H1 (cell line): Measurements from ENCODE around the gene LTB4R. TPM values are rescaled to one million over a fixed set of nuclear protein-coding genes. Genes with fewer than 3 reads are reported as not detected.

ENCODE experiments used
- CTCF ChIA-PET: fragments of 300-600 bp; sonication (Branson Sonifier 250); formaldehyde crosslinking; loops from one replicate; lab custom pipeline; 2021; ENCODE audit not compliant: partially characterized antibody; lab: Charles Lee
- POLR2A ChIA-PET: fragments of 300-600 bp; sonication (Branson Sonifier 250); formaldehyde crosslinking; loops from one replicate; lab custom pipeline; 2021; ENCODE audit warnings: inconsistent platforms; ENCODE audit not compliant: partially characterized antibody; lab: Charles Lee
- DNase-seq, 2 experiments: peaks; one replicate each; pipeline versions ENCODE4 v3.0.0 to v3.0.0-alpha.2; 2010 to 2022; ENCODE audit warnings: low spot score in 2 of 2, low read depth in 1 of 2, mixed read lengths in 1 of 2
- FAIRE-seq: peaks from 2 replicates; lab custom pipeline; 2011; peaks lifted over from hg19 to GRCh38; lab: Jason Lieb, UNC
- H2AFZ ChIP-seq: 2 replicates; pipeline ENCODE4 v1.8.1; 2012; ENCODE audit warnings: low read length, inconsistent platforms
- H2AK5ac ChIP-seq: 2 replicates; pipeline ENCODE4 v1.6.1; 2013; ENCODE audit warnings: low read depth, low read length
- H2BK120ac ChIP-seq: replicated peaks from 2 replicates; pipeline ENCODE3; 2013; ENCODE audit warnings: low read depth, low read length, inconsistent platforms
- H2BK12ac ChIP-seq: 2 replicates; pipeline ENCODE4 v1.6.1; 2013; ENCODE audit warnings: low read depth, low read length
- H2BK15ac ChIP-seq: 2 replicates; pipeline ENCODE4 v1.6.1; 2013; ENCODE audit warnings: low read length
- H2BK20ac ChIP-seq: 2 replicates; pipeline ENCODE4 v1.6.1; 2013; ENCODE audit warnings: low read length
- H2BK5ac ChIP-seq: 2 replicates; pipeline ENCODE4 v1.6.1; 2013; ENCODE audit warnings: low read depth, low read length
- H3K14ac ChIP-seq: 2 replicates; pipeline ENCODE4 v1.6.1; 2013; ENCODE audit warnings: inconsistent platforms; ENCODE audit not compliant: insufficient read length
- H3K18ac ChIP-seq: 2 replicates; pipeline ENCODE4 v1.6.1; 2013; ENCODE audit warnings: low read length; ENCODE audit errors: extremely low read depth
- H3K23ac ChIP-seq: 2 replicates; pipeline ENCODE4 v1.6.1; 2013; ENCODE audit warnings: inconsistent platforms; ENCODE audit not compliant: insufficient read length
- H3K23me2 ChIP-seq: 2 replicates; pipeline ENCODE4 v1.6.1; 2013; ENCODE audit warnings: low read depth, low read length
- H3K27ac ChIP-seq: 2 replicates; pipeline ENCODE4 v1.6.1; 2011; ENCODE audit warnings: low read depth, low read length, inconsistent platforms
- H3K27me3 ChIP-seq, 4 experiments: replicated peaks in 1 of 4; 1 replicate in 1 of 4; 2 replicates in 3 of 4; pipeline versions ENCODE4 v1.6.1 to v1.8.1; 2011 to 2013; ENCODE audit warnings: low read length in 3 of 4, mild to moderate bottlenecking in 3 of 4, inconsistent platforms in 2 of 4, mixed read lengths in 2 of 4, moderate library complexity in 1 of 4; ENCODE audit not compliant: control insufficient read depth in 3 of 4, insufficient read depth in 3 of 4; ENCODE audit errors: extremely low read depth in 1 of 4
- H3K36me3 ChIP-seq, 4 experiments: 2 replicates each; pipeline versions ENCODE4 v1.6.1 to v1.8.1; 2011 to 2013; ENCODE audit warnings: mild to moderate bottlenecking in 4 of 4, low read length in 3 of 4, moderate library complexity in 2 of 4, control low read depth in 1 of 4, inconsistent platforms in 1 of 4; ENCODE audit not compliant: insufficient read depth in 4 of 4, control insufficient read depth in 2 of 4
- H3K4ac ChIP-seq: replicated peaks from 2 replicates; pipeline ENCODE3; 2013; ENCODE audit warnings: low read length, low read depth, mixed read lengths, inconsistent platforms; ENCODE audit not compliant: insufficient read length
- H3K4me1 ChIP-seq, 4 experiments: replicated peaks in 1 of 4; 1 replicate in 1 of 4; 2 replicates in 3 of 4; pipeline versions ENCODE4 v1.6.1 to v1.8.1; 2011 to 2013; ENCODE audit warnings: low read length in 3 of 4, inconsistent platforms in 2 of 4, mixed read lengths in 1 of 4; ENCODE audit not compliant: insufficient read depth in 4 of 4, control insufficient read depth in 3 of 4
- H3K4me2 ChIP-seq, 2 experiments: 2 replicates each; pipeline versions ENCODE4 v1.6.1 to v1.8.1; 2011 to 2013; ENCODE audit warnings: low read depth in 2 of 2, low read length in 2 of 2, control low read depth in 1 of 2, inconsistent platforms in 1 of 2, mild to moderate bottlenecking in 1 of 2; ENCODE audit not compliant: insufficient read depth in 1 of 2
- H3K4me3 ChIP-seq, 4 experiments: fragments of 200-600, 300-600 bp in 1 of 4; sonication (generic), shearing (Covaris generic), sonication (Bioruptor Twin) in 1 of 4; 2 replicates each; pipeline versions ENCODE4 v1.5.1 to v1.8.1; 2011 to 2016; ENCODE audit warnings: low read length in 4 of 4, low read depth in 3 of 4, control low read depth in 2 of 4, inconsistent platforms in 2 of 4, mild to moderate bottlenecking in 2 of 4, mixed read lengths in 1 of 4, moderate library complexity in 1 of 4; ENCODE audit not compliant: insufficient read depth in 2 of 4; ENCODE audit errors: extremely low read depth in 1 of 4
- H3K56ac ChIP-seq: replicated peaks from 2 replicates; pipeline ENCODE3; 2013; ENCODE audit warnings: low read depth, mild to moderate bottlenecking, mixed read lengths, low read length, inconsistent platforms; ENCODE audit not compliant: insufficient read length
- H3K79me1 ChIP-seq: 2 replicates; pipeline ENCODE4 v1.6.1; 2013; ENCODE audit warnings: low read depth, low read length, control low read depth
- H3K79me2 ChIP-seq, 2 experiments: 2 replicates each; pipeline versions ENCODE4 v1.6.1 to v1.8.1; 2012 to 2013; ENCODE audit warnings: low read length in 2 of 2, mild to moderate bottlenecking in 2 of 2, inconsistent platforms in 1 of 2; ENCODE audit not compliant: insufficient read depth in 2 of 2, control insufficient read depth in 1 of 2
- H3K9ac ChIP-seq, 4 experiments: replicated peaks in 1 of 4; 1 replicate in 1 of 4; 2 replicates in 3 of 4; pipeline versions ENCODE4 v1.6.1 to v1.8.1; 2011 to 2013; ENCODE audit warnings: low read depth in 3 of 4, low read length in 3 of 4, control low read depth in 2 of 4, mild to moderate bottlenecking in 2 of 4, moderate library complexity in 2 of 4, inconsistent platforms in 1 of 4; ENCODE audit errors: extremely low read depth in 1 of 4
- H3K9me3 ChIP-seq, 2 experiments: 2 replicates each; pipeline versions ENCODE4 v1.6.1 to v1.8.1; 2012 to 2013; ENCODE audit warnings: mild to moderate bottlenecking in 2 of 2, moderate library complexity in 2 of 2, control low read depth in 1 of 2, inconsistent platforms in 1 of 2, low read depth in 1 of 2, low read length in 1 of 2, mixed read lengths in 1 of 2; ENCODE audit not compliant: insufficient read depth in 2 of 2
- H4K20me1 ChIP-seq, 2 experiments: replicated peaks in 1 of 2; 2 replicates each; pipeline versions ENCODE3 to v1.8.1; 2011 to 2013; ENCODE audit warnings: inconsistent platforms in 2 of 2, low read length in 2 of 2, mild to moderate bottlenecking in 1 of 2; ENCODE audit not compliant: insufficient read depth in 2 of 2, control insufficient read depth in 1 of 2
- H4K5ac ChIP-seq: 2 replicates; pipeline ENCODE4 v1.6.1; 2013; ENCODE audit warnings: low read length, low read depth, mixed read lengths, inconsistent platforms; ENCODE audit not compliant: insufficient read length
- H4K8ac ChIP-seq: 2 replicates; pipeline ENCODE4 v1.8.0; 2013; ENCODE audit warnings: mild to moderate bottlenecking, moderate library complexity, low read length, inconsistent platforms; ENCODE audit not compliant: insufficient read depth; ENCODE audit errors: extremely low read depth
- H4K91ac ChIP-seq: replicated peaks from 2 replicates; pipeline ENCODE3; 2013; ENCODE audit warnings: low read length, mixed read lengths, inconsistent platforms; ENCODE audit not compliant: insufficient read length
- KDM5A ChIP-seq: fragments of 200-600 bp; IDR thresholded peaks from 2 replicates; pipeline ENCODE4 v1.7.1; 2012; ENCODE audit warnings: mild to moderate bottlenecking, low read length, inconsistent platforms, mixed read lengths
- RAD21 ChIP-seq, 2 experiments: IDR thresholded peaks in 1 of 2; conservative IDR thresholded peaks in 1 of 2; 2 replicates each; pipeline ENCODE4 v1.6.1; 2011; ENCODE audit warnings: low read depth in 2 of 2, low read length in 2 of 2, improper control_type of control experiment in 1 of 2, inconsistent platforms in 1 of 2, mild to moderate bottlenecking in 1 of 2, moderate library complexity in 1 of 2
- WGBS, 2 experiments: shearing (Covaris generic) in 1 of 2; methylation state at CpG; one replicate each; pipeline versions ENCODE4 v1.1.6 to v1.1.7; 2013 to 2015; ENCODE audit warnings: low lambda C conversion rate in 2 of 2, mixed read lengths in 2 of 2, inconsistent platforms in 1 of 2, low coverage in 1 of 2, missing lambda C conversion rate in 1 of 2; ENCODE audit not compliant: insufficient replicate concordance in 2 of 2, insufficient coverage in 1 of 2, insufficient read length in 1 of 2; ENCODE audit errors: extremely low coverage in 1 of 2, missing lambda C conversion rate in 1 of 2; 5-methylcytosine and 5-hydroxymethylcytosine counted together
- polyA plus RNA-seq, 7 experiments: library from polyadenylated mRNA; depleted of rRNA in 3 of 7; stranded (reverse) in 5 of 7; unstranded in 2 of 7; fragments of >200 nt in 5 of 7; fragments of 200-250 nt in 2 of 7; gene quantifications; 1 replicate in 5 of 7; 2 replicates in 1 of 7; 4 replicates in 1 of 7; pipeline versions ENCODE4 v1.2.1 to v1.2.3, GENCODE V29; 2011 to 2013; ENCODE audit warnings: missing spikeins in 2 of 7, mixed read lengths in 2 of 7
- total RNA-seq: library from RNA; stranded (reverse); fragmentation: NEBNext Ultra II Directional; extraction: Animal tissue kit (Norgen Biotek cat#: 25700); gene quantifications from 2 replicates; pipeline ENCODE4 v1.2.1, GENCODE V29; 2021
- TF ChIP-seq, protein P1 (sequence below), 3 experiments: IDR thresholded peaks; 1 replicate in 2 of 3; 2 replicates in 1 of 3; pipeline versions ENCODE4 v1.5.1 to v1.6.1; 2011; ENCODE audit warnings: low read length in 3 of 3, mild to moderate bottlenecking in 3 of 3, inconsistent platforms in 2 of 3, low read depth in 1 of 3, moderate library complexity in 1 of 3; ENCODE audit not compliant: insufficient read depth in 1 of 3; ENCODE audit errors: control extremely low read depth in 1 of 3

Gene LTB4R
- total and polyA plus RNA-seq, 2 of the 8 experiments (the other 6 are each of a cell fraction or from before 2014, with no cell fraction given) = 4.1 to 6.7 TPM

DNA sequence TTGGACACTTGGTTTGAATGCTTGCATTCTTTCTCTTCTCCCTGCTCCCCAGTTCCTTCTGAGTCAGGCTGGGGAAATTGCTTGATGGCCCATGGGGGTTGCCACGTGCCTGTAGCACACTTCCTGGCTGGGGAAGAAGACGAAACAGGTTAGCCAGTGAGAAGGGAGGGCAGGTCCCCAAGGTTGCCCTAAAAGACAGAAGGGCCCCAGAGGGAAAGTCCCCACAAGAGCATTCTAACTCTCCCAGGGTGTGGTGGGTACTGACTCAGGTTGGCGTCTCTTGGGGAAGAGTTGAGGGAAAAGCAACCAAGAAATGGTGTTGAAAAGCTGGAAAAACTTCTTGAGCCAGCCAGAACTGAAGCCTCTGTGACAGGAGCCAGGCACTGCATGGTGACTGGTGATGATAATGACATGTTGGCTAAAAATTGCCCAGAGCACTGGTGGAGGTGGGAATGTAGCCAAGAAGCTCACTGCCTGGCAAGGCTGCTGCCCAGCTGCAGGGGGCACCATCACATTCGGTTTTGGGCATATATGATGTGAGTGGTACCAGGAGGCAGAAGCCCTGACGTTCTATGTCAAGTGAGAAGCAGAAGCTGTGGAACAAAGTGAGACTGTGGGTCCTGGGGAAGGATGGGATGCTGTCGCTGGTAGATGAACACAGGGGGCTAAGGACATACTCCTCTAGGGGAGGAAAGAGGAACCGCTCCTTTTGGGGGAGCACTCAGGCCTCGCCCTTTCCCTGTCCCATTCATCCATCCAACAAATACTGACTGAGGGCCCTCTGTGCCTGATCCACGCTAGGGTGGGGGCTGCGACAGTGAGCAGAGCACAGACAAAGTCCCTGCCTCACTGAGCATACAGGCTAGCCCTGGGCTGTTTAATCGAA lies 31.8 kb upstream of the LTB4R start:
- 80% methylated on average over 11 of the region's 11 CpGs; no CpG with 5 or more reads in 1 of the 2 experiments for WGBS, 2 experiments
- H3K79me1 ChIP-seq = no peaks in the 10 kb centered on the region; the same call in 1 of the 2 replicates
- H3K23ac ChIP-seq = no peak overlapping the region
- POLR2A ChIA-PET = interaction anchor here (0.9 to 3.5 kb wide), 7 partner anchors 8 to 103 kb away, joined by 3 to 25 read pairs (median 4); partner anchors contain the start of genes CHMP4A and RABGGTA
- no peak overlapping the region for H2AK5ac ChIP-seq
- H3K27ac ChIP-seq = no peak overlapping the region
- no peaks in the 10 kb centered on the region for H3K36me3 ChIP-seq
- H4K20me1 ChIP-seq = peaks cover 0 to 3% of the 10 kb centered on the region in 2 experiments
- no peak overlapping the region for H2BK20ac ChIP-seq
- no peak overlapping the region for H2BK12ac ChIP-seq
- no peak overlapping the region for H3K4ac ChIP-seq
- no peak overlapping the region for H3K14ac ChIP-seq
- no peak overlapping the region for H3K4me2 ChIP-seq
- CTCF ChIA-PET = interaction anchor here (0.7 to 11.5 kb wide), 12 partner anchors 8 to 152 kb away, joined by 3 to 137 read pairs (median 8); partner anchors contain the start of genes CIDEB, DHRS1, LTB4R2 and NOP9
- H3K56ac ChIP-seq = no peak overlapping the region
- no peaks in the 10 kb centered on the region for H3K9me3 ChIP-seq
- no peak for FAIRE-seq
- no peak overlapping the region for H3K18ac ChIP-seq
- no peak overlapping the region for H2BK120ac ChIP-seq
- H3K79me2 ChIP-seq = no peaks in the 10 kb centered on the region
- no peak overlapping the region for H2AFZ ChIP-seq
- H4K91ac ChIP-seq = no peak overlapping the region
- no peak overlapping the region for H2BK15ac ChIP-seq
- H3K9ac ChIP-seq = no peak overlapping the region; a peak in 1 of 7 replicates
- no peaks in the 10 kb centered on the region for H3K27me3 ChIP-seq
- H3K4me3 ChIP-seq = no peak overlapping the region
- no peak for DNase-seq
- H4K8ac ChIP-seq = no peak overlapping the region
- H4K5ac ChIP-seq = no peak overlapping the region
- no peak overlapping the region for H2BK5ac ChIP-seq
- H3K23me2 ChIP-seq = no peaks in the 10 kb centered on the region
- H3K4me1 ChIP-seq = no peaks in the 10 kb centered on the region
- TF ChIP-seq RAD21 (IDR thresholded peaks at IDR 0.05 in 1 of 2, conservative IDR thresholded peaks at IDR 0.05 in 1 of 2; ENCODE audit: low read depth in 2 of 2, low read length in 2 of 2) = peak; percentile 10 to 28; a peak in 2 of 4 replicates
- TF ChIP-seq, protein P1, sequence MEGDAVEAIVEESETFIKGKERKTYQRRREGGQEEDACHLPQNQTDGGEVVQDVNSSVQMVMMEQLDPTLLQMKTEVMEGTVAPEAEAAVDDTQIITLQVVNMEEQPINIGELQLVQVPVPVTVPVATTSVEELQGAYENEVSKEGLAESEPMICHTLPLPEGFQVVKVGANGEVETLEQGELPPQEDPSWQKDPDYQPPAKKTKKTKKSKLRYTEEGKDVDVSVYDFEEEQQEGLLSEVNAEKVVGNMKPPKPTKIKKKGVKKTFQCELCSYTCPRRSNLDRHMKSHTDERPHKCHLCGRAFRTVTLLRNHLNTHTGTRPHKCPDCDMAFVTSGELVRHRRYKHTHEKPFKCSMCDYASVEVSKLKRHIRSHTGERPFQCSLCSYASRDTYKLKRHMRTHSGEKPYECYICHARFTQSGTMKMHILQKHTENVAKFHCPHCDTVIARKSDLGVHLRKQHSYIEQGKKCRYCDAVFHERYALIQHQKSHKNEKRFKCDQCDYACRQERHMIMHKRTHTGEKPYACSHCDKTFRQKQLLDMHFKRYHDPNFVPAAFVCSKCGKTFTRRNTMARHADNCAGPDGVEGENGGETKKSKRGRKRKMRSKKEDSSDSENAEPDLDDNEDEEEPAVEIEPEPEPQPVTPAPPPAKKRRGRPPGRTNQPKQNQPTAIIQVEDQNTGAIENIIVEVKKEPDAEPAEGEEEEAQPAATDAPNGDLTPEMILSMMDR (IDR thresholded peaks at IDR 0.05; ENCODE audit: control extremely low read depth in 1 of 3, insufficient read depth in 1 of 3, low read depth in 1 of 3, low read length in 3 of 3) = peak; percentile 27 to 52 (median 51); a peak in 2 of 4 replicates
- TF ChIP-seq KDM5A = no peak
